GM23338 (cell line): ENCODE data around the gene PCDH12. TPM values are rescaled to one million over a fixed set of nuclear protein-coding genes. Genes with fewer than 3 reads are reported as not detected.

Source experiments
- ATAC-seq: fragments of 200-7000 bp; cut with Tn5 transposase; 3 replicates; pipeline ENCODE4 v1.9.1; 2020
- DNase-seq: peaks from one replicate; pipeline ENCODE4 v3.0.0-alpha.2; 2015; ENCODE audit warnings: low spot score
- H2AFZ ChIP-seq: fragments of 200-600 bp; sonication (generic); 2 replicates; pipeline ENCODE4 v1.8.0; 2016; ENCODE audit warnings: antibody characterized with exemption, mild to moderate bottlenecking, moderate library complexity
- H3F3A ChIP-seq: fragments of 200-600 bp; sonication (generic); replicated peaks from 2 replicates; pipeline ENCODE4 v1.8.0; 2017; ENCODE audit warnings: antibody characterized with exemption, mixed run types, low read depth
- H3K27ac ChIP-seq: fragments of 200-600 bp; sonication (generic); 2 replicates; pipeline ENCODE4 v1.6.1; 2016; ENCODE audit warnings: low read depth
- H3K27me3 ChIP-seq: fragments of 200-600 bp; sonication (generic); 2 replicates; pipeline ENCODE4 v1.8.0; 2016; ENCODE audit warnings: mild to moderate bottlenecking, mixed run types, moderate library complexity; ENCODE audit not compliant: insufficient read depth
- H3K36me3 ChIP-seq: fragments of 200-600 bp; sonication (generic); 2 replicates; pipeline ENCODE4 v1.8.0; 2016; ENCODE audit warnings: mild to moderate bottlenecking; ENCODE audit not compliant: insufficient read depth
- H3K4me1 ChIP-seq: fragments of 200-600 bp; sonication (generic); 2 replicates; pipeline ENCODE4 v1.8.0; 2016; ENCODE audit warnings: mild to moderate bottlenecking, moderate library complexity; ENCODE audit not compliant: insufficient read depth
- H3K4me2 ChIP-seq: fragments of 200-600 bp; sonication (generic); 2 replicates; pipeline ENCODE4 v1.7.1; 2017; ENCODE audit warnings: mixed run types
- H3K4me3 ChIP-seq: fragments of 200-600 bp; sonication (generic); 2 replicates; pipeline ENCODE4 v1.6.1; 2016; ENCODE audit warnings: mixed run types
- H3K79me2 ChIP-seq: fragments of 200-600 bp; sonication (generic); replicated peaks from 2 replicates; pipeline ENCODE4 v1.8.0; 2017; ENCODE audit warnings: mild to moderate bottlenecking; ENCODE audit not compliant: insufficient read depth
- H3K9me2 ChIP-seq: fragments of 200-600 bp; sonication (generic); 2 replicates; pipeline ENCODE4 v1.8.0; 2017; ENCODE audit not compliant: insufficient read depth
- H4K20me1 ChIP-seq: fragments of 200-600 bp; sonication (generic); replicated peaks from 2 replicates; pipeline ENCODE4 v1.8.0; 2017; ENCODE audit warnings: mild to moderate bottlenecking; ENCODE audit not compliant: insufficient read depth
- H3K27ac Mint-ChIP-seq: 2 replicates; pipeline ENCODE4 v1.8.0; 2020; ENCODE audit warnings: inconsistent platforms, mild to moderate bottlenecking, moderate library complexity, mixed read lengths
- H3K27me3 Mint-ChIP-seq: 3 replicates; pipeline ENCODE4 v1.8.0; 2022; ENCODE audit warnings: low read depth, mild to moderate bottlenecking, moderate library complexity, mixed read lengths, inconsistent platforms; ENCODE audit not compliant: insufficient read depth, poor library complexity
- H3K36me3 Mint-ChIP-seq: 3 replicates; pipeline ENCODE4 v1.8.0; 2021; ENCODE audit warnings: low read depth, mild to moderate bottlenecking, inconsistent platforms, moderate library complexity, mixed read lengths
- H3K4me1 Mint-ChIP-seq: 3 replicates; pipeline ENCODE4 v1.8.0; 2020; ENCODE audit warnings: mild to moderate bottlenecking, inconsistent platforms, mixed read lengths
- H3K4me3 Mint-ChIP-seq: 3 replicates; pipeline ENCODE4 v1.8.0; 2021; ENCODE audit warnings: moderate library complexity, mild to moderate bottlenecking, inconsistent platforms, mixed read lengths
- H3K9me3 Mint-ChIP-seq: 3 replicates; pipeline ENCODE4 v1.8.0; 2020; ENCODE audit warnings: moderate library complexity, mild to moderate bottlenecking, inconsistent platforms, mixed read lengths
- ETS1 ChIP-seq: IDR thresholded peaks from 2 replicates; pipeline ENCODE4 v1.6.1; 2016; ENCODE audit warnings: antibody characterized with exemption
- EZH2 ChIP-seq: fragments of 200-600 bp; sonication (generic); IDR thresholded peaks from one replicate; pipeline ENCODE4 v1.8.0; 2017; ENCODE audit warnings: antibody characterized with exemption, mild to moderate bottlenecking, low read depth; ENCODE audit not compliant: unreplicated experiment
- EZH2phosphoT487 ChIP-seq: fragments of 200-600 bp; sonication (generic); IDR thresholded peaks from one replicate; pipeline ENCODE4 v1.8.1; 2018; ENCODE audit warnings: antibody characterized with exemption; ENCODE audit not compliant: unreplicated experiment
- JUNB ChIP-seq: IDR thresholded peaks from one replicate; pipeline ENCODE4 v1.6.1; 2016; ENCODE audit warnings: antibody characterized with exemption; ENCODE audit not compliant: unreplicated experiment
- NANOG ChIP-seq: IDR thresholded peaks from 2 replicates; pipeline ENCODE4 v1.6.1; 2016; ENCODE audit warnings: antibody characterized with exemption, borderline replicate concordance
- POLR2AphosphoS5 ChIP-seq: IDR thresholded peaks from 2 replicates; pipeline ENCODE4 v1.6.1; 2016; ENCODE audit warnings: antibody characterized with exemption, low read depth
- REST ChIP-seq: IDR thresholded peaks from one replicate; pipeline ENCODE4 v1.6.1; 2018; ENCODE audit warnings: antibody characterized with exemption; ENCODE audit not compliant: unreplicated experiment
- STAT1 ChIP-seq: IDR thresholded peaks from one replicate; pipeline ENCODE4 v1.6.1; 2016; ENCODE audit warnings: antibody characterized with exemption; ENCODE audit not compliant: unreplicated experiment
- ZNF331 ChIP-seq: fragments of 250-450 bp; sonication (Bioruptor Pico); IDR thresholded peaks from 2 replicates; pipeline ENCODE4 v1.5.0; 2020; ENCODE audit warnings: low read depth, mild to moderate bottlenecking, moderate library complexity
- ZNF462 ChIP-seq: fragments of 250-450 bp; sonication (Bioruptor Pico); IDR thresholded peaks from 2 replicates; pipeline ENCODE4 v1.5.0; 2020; ENCODE audit warnings: mild to moderate bottlenecking, moderate library complexity
- polyA plus RNA-seq: library from polyadenylated mRNA; unstranded; fragments of >200 nt; fragmentation: Nextera tagmentation; extraction: Ambion mirVana; gene quantifications from 2 replicates; pipeline ENCODE4 v1.2.1, GENCODE V29; 2016
- total RNA-seq: library from RNA; depleted of rRNA; stranded (reverse); fragments of >200 nt; shearing (Covaris generic); gene quantifications from 2 replicates; pipeline ENCODE4 v1.2.3, GENCODE V29; 2014

The PCDH12 gene
- total and polyA plus RNA-seq, 2 experiments from 2014 or later: 0.14 to 0.29 TPM

- Mint-ChIP-seq H3K9me3 (no peaks in the 10 kb centered on the region), H3K27me3 (peaks cover 8% of the 10 kb centered on the region), H3K4me3 (no peak overlapping the region), H3K36me3 (no peaks in the 10 kb centered on the region), H3K4me1 (peaks cover 19% of the 10 kb centered on the region; the same call in 2 of the 3 replicates), H3K27ac (no peak overlapping the region)
- no peak for DNase-seq
- ATAC-seq: no peak
- no peak overlapping the region for H3K4me3 ChIP-seq
- no peaks in the 10 kb centered on the region for H4K20me1 ChIP-seq
- no peak overlapping the region for H3K4me2 ChIP-seq
- no peaks in the 10 kb centered on the region for H3K9me2 ChIP-seq
- no peak overlapping the region for H2AFZ ChIP-seq
- peaks cover 13% of the 10 kb centered on the region for H3F3A ChIP-seq
- no peak for TF ChIP-seq ZNF331 (CRISPR knock-in tag)
- peaks cover 16% of the 10 kb centered on the region for H3K4me1 ChIP-seq
- no peak overlapping the region for H3K27ac ChIP-seq
- H3K27me3 ChIP-seq: no peaks in the 10 kb centered on the region
- no peaks in the 10 kb centered on the region; the same call in 1 of the 2 replicates for H3K79me2 ChIP-seq
- H3K36me3 ChIP-seq: no peaks in the 10 kb centered on the region
Observed at GRCh38 chr5:141966275-141966962, 8.4 kb upstream of the PCDH12 start.

GRCh38 chr5:141965071-141965470, 7.1 kb upstream of the PCDH12 start:
- H3K36me3 ChIP-seq: no peaks in the 10 kb centered on the region
- H3K4me1 ChIP-seq: peaks cover 14% of the 10 kb centered on the region
- peaks cover 25% of the 10 kb centered on the region for H3K4me1 Mint-ChIP-seq
- TF ChIP-seq EZH2 (no peak), ETS1 (no peak), NANOG (no peak), ZNF331 (CRISPR knock-in tag) (no peak), STAT1 (no peak), EZH2phosphoT487 (no peak), REST (no peak), JUNB (no peak), ZNF462 (no peak), POLR2AphosphoS5 (no peak)
- no peaks in the 10 kb centered on the region for H3K36me3 Mint-ChIP-seq
- no peaks in the 10 kb centered on the region for H4K20me1 ChIP-seq
- H3K4me3 ChIP-seq: no peak overlapping the region
- H3K27me3 Mint-ChIP-seq: peaks cover 5% of the 10 kb centered on the region
- H3K27ac Mint-ChIP-seq: no peak overlapping the region
- no peak for ATAC-seq
- H3F3A ChIP-seq: peaks cover 12% of the 10 kb centered on the region
- no peak overlapping the region for H3K4me3 Mint-ChIP-seq
- DNase-seq: no peak
- H2AFZ ChIP-seq: no peak overlapping the region
- H3K4me2 ChIP-seq: no peak overlapping the region
- no peaks in the 10 kb centered on the region for H3K9me2 ChIP-seq
- H3K79me2 ChIP-seq: no peaks in the 10 kb centered on the region
- H3K27ac ChIP-seq: no peak overlapping the region
- no peaks in the 10 kb centered on the region for H3K27me3 ChIP-seq
- H3K9me3 Mint-ChIP-seq: no peaks in the 10 kb centered on the region
